TTC549 (cell line): ENCODE results near the gene PRDX2.

ENCODE experiments used
- FAIRE-seq: peaks from 2 replicates; lab custom pipeline; 2012; peaks lifted over from hg19 to GRCh38; lab: Jason Lieb, UNC

The PRDX2 gene

GRCh38 chr19:12779162-12779993 is 22.2 kb downstream of the PRDX2 start:
- no peak for FAIRE-seq

DNA sequence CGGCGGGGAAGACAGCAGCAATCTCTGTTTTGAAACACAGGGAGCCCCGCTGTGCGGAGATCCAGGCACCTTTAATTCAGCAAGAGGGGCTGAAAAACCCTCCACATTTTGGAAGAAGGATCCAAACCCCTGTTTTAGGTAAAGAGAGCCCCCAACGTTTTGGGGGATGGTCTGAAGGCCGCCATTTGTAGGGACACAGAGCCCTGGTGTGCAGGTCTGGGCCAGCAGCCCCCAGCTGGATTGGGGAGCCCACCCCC is 22.8 kb downstream of the PRDX2 start:
- FAIRE-seq = no peak

DNA sequence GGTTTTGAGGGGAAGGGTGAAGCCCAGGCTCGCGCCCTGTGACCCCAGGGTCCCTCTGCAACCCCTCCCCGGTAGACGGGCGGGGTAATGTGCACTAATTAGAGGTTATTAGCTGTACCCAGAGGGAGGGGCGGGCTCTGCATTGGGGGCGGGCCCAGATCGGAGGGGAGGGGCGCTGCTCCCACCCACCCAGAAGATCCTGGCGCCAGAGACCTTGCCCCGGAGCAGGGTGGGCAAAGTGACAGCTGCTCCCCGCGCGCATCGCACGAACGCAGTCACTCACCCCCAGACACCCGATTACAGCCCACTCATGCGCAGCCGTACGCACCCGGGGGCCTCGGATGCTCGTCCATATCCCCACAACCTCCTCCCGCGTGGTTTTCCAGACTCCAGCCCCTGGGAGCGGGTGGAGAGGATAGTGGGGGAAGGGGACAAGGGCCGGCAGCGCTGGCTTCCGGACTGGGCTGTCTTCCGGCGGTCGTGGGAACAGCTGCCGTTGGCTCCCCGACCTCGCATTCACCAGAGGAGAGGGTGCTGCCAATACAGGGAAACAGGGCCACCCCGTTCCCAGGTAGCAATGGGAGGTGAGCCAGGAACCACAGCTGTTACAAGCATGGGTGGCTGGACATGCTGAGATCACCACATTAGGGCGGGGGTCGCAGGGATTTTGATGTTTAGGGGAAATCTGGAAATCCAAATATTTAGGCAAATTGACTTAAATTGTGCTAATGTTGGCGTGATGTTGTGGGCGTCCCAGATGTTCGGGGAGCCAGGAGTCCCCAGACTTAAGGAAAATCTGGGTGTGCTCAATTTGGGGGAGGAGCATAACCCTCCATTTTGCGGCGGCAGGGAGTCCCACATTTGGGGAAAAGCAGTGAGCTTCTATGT is 23.3 kb downstream of the PRDX2 start:
- FAIRE-seq = no peak

DNA sequence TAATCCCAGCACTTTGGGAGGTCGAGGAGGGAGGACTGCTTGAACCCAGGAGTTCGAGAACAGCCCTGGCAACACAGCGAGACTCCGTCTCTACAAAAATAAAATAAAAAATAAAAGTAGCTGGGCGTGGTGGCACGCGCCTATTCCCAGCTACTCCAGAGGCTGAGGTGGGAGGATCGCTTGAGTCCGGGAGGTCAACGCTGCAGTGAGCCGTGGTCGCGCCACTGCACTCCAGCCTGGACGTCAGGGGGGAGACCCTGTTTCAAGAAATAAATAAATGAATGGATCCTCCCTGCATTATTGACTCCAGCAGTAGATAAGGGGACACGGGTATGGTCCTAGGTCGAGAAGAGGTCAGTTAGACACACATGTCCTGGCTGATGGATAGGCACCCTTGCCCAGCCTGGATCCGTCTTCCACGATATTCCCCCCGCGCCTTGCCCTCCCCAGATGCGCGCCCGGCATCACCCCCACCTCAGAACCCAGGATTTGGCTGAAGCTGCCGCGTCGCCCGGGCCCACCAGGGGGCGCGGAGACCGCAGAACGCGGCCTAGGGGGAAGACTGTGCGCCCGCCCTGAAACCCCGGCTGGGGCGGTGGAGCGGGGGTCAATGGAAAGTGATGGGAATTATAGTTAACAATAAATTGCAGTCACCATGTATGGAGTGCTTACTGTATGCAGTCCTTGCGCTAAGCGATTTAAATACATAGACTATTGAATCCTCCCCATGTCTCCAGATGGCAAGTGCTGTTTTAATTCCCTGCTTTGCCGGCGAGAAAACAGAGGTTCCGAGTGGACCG is 24.2 kb downstream of the PRDX2 start:
- no peak for FAIRE-seq

DNA sequence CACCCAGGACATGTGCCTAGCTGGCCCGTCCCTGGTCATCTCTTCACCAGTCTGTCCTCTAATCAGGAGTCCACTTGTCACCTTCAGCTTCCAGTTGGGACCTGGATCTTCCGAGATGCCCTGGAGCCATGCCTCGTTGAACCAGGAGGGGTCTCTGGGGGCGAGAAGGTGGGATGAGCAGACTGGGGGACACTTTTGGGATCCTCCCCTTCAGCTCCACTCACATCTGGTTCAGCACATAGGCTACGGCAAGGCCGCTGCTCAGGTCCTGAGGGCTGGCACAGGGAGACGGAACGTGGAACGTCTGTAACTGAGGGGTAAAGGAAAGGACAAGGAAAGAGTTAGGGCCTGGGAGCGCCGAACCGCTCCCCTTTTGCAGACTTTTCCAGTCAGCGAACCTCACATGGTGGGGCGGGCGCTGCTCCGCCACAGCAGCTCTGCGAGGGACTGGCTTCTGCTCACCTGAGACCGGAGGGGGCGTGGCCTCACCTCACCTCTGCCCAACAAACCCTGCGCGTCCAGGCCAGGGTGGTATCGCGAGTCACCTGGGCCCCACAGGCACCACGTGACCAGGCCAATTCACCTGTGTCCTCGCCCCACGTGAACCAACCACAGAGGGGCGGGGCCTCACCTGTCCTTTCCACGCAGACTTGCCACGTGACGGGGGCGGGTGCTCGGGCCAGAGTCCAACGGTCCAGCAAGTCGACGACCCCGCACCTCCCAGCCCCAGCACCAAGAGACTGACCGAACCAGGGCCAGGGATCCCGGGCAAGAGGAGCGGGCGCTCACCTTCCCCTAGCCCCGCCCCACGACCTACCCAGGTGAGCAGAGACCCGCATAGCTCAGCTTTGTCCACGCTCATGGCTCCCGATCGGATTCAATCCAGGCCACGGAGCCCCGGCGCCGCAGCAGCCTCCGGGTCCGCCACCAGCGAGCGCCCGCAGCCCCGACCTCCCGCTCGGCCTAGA is 26.7 kb downstream of the PRDX2 start, which contains the start of gene HOOK2:
Gene HOOK2, minus strand, starts transcription at position 965 of the 968 bp plus-strand sequence. Its CDS starts 103 bp downstream, at position 862.
- FAIRE-seq = no peak

DNA sequence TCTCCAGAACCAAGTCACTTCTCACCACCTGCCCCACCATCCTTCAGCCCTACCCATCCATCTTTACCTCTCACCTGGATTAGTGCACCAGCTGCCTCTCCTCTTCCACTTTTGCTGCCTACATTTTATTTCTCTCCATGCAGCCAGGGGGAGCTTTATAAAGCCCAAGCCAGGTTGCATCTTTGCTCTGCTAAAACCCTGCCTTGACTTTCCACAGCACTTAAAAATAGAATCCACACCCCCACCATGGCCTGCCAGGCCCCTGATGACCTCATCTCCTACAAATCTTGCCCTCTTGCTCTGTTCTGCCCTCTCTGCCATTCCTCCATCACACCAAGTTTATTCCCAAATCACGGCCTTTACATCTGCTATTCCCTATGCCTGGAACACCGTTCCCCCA is 28.0 kb downstream of the PRDX2 start:
- no peak for FAIRE-seq

DNA sequence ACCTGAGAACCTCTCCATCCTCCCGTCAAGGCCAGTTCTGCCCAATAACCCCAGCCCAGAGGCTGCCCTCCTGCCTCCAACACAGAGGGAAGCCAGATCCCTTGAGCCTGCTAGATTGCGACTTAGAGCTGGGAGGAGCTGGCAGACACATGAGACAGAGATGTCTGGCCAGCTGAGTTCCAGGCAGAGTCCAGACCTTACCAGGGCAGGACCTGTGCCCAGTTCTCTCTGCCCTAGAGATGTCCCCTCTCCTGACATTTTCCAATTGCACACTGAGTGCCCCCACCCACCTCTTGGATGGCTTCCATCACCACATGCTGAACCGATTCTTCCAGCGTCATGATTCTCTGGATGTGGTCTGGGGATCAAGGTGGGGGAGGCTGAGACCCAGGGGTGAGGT is 29.3 kb downstream of the PRDX2 start:
- FAIRE-seq = no peak

GRCh38 chr19:12770922-12771321 is 30.7 kb downstream of the PRDX2 start:
- no peak for FAIRE-seq

DNA sequence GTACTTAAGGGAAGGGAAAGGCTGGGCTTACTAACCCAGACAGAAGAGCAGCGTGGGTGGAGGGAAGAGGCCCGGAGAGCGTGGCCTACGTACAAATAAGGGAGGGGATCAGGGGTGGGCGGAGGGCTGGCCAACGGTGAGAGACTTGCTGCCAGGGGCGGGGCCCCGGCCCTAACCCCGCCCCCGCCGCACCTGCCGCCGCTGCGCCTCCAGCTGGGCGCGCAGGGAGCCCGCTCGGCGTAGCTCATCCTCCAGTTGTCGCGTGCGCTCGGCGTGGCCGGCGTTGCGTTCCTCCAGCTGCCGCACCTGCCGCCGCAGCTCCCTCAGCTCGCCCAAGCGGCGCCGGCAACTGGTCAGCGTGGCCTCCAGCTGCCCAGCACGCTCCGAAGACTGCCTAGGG is 31.9 kb downstream of the PRDX2 start:
- FAIRE-seq = no peak

DNA sequence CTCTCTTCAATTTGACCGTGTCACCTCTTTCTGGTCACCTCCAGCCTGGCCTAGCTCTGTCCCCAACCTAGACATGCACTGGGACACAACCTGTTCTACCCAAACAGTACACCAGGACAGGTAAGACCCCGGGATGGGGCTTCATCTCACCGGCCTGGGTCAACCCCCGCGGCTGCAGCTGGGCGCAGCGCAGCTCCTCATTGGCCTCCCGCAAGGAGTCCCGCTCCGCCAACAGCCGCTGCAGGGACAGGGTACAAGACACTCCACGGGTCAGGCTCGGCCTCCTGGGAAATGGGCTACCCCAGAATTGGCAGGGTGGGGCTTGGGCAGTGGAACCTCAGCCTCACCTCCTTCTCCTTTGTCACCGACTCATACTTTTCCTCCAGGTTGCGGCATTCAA is 33.9 kb downstream of the PRDX2 start:
- no peak for FAIRE-seq

- no peak for FAIRE-seq
Measured at GRCh38 chr19:12767150-12767549, 34.5 kb downstream of the PRDX2 start.

GRCh38 chr19:12766051-12766521 is 35.5 kb downstream of the PRDX2 start:
- no peak for FAIRE-seq

DNA sequence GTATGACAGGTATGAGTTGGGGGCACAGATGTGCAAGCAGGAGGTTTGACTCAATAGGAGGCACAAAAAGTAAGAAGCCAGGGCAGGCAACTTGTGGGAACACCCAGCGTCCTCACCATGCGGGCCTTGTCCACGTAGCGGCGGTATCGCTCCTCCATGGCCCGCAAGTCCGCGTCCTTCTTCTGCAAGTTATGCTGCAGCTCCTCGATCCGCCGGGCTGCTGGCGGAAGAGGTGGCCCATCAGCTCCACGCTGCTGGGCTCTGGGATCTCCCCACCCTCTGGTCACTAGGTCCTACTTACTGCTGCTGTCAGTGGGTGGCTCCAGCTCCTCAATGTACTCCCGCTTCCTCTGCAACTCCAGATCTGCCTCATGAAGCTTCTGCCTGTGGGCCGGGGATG is 36.9 kb downstream of the PRDX2 start:
- no peak for FAIRE-seq

DNA sequence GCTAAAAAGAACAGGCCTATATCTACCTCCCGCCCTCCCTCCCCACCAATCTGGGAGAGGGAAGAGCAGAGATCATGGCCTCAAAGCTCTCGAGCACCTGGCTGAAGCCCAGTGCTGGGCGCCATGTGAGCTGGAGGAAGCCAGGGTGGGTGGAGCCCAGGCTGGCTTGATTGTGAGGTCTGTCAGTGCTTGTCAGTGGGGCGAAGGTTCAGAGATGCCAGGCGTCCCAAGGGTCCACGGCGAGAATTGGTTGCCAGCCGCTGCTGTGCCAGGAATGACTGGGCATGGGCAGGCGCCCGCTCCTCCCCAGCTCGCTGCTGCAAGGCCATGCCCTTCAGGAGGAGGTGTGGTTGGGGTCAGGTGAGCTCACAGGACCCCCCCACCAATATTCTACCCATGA is 38.5 kb downstream of the PRDX2 start:
- FAIRE-seq = no peak

GRCh38 chr19:12759686-12760085 is 41.9 kb downstream of the PRDX2 start:
- no peak for FAIRE-seq

- FAIRE-seq = no peak
Measured at GRCh38 chr19:12757544-12758274, 43.9 kb downstream of the PRDX2 start.

- no peak for FAIRE-seq
Measured at GRCh38 chr19:12756150-12756883, 45.3 kb downstream of the PRDX2 start.

GRCh38 chr19:12754465-12755196 is 47.0 kb downstream of the PRDX2 start:
- no peak for FAIRE-seq

GRCh38 chr19:12752056-12752781 is 49.4 kb downstream of the PRDX2 start:
- no peak for FAIRE-seq
